Measurements from ENCODE around the gene PTPN14. TPM values are rescaled to one million over a fixed set of nuclear protein-coding genes. Genes with fewer than 3 reads are reported as not detected.
"Not testable (repeated sequence)": the region's sequence is repeated elsewhere in the genome, so short reads cannot be mapped to it uniquely, and the experiment has no call there.

PTPN14 gene
- total RNA-seq, 1 donor from 2014 or later: 20.7 TPM

DNA sequence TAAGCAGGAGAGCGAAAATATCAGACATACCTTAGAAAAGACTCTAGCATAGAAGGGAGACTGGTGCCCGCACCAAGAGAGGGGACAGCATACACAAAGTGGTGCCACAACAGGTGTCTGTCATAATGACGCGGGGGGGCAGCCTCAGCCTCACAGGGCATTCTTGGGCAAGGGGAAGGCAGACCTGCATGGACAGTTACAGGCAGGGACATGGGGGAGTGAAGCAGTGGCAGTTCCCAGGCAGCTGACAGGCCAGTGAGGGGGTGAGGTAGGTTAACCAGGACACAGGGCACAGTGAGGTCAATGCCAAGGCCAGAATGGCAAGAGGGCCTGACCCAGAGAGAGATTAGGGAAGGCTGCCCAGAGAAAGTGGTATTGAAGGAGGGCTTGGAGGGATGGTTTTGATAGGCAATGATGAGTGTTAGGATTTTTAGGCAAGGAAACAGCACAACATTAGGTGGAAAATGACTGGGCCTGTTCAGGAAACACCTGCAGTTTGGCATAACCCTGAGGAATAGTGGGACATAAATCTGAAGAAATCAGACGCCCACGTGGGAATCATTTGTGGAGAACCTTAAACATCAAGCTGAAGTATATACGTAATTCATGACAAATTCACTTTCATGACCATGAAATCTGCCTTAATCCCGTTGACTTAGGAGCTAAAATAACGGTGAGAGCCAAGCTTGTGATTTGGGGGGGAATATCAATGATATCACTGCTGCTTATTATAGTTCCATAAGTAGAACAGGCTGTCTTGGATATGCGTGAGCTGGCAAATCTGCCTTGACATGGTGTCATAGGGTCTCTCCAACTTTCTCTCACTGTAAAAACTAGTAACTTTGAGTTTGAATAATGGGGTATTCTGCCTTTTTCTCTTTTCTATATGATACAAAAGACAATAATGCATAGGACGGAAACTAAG is 8.9 kb downstream of the PTPN14 start:
- intact Hi-C loops (cut with micrococcal nuclease): no loop called here

DNA sequence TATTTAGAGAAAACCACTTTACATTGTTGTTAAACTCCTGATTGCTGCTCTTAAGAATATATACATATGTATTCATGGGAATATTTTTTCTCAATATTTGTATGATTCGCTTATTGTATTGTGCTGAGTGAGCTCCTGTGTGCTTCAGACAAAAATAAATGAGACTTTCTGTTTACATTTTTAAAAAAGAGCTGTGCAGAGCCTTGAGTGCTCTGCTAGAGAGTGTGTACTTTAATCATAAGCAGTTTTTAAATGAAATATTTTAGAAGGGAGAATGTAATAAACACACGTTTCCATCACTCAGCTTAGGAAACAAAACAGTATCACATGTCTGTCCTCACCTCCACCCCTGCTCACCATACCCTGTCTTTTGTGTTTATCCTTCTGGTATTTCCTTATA is 9.7 kb downstream of the PTPN14 start:
- intact Hi-C loops (cut with micrococcal nuclease): no loop called here

DNA sequence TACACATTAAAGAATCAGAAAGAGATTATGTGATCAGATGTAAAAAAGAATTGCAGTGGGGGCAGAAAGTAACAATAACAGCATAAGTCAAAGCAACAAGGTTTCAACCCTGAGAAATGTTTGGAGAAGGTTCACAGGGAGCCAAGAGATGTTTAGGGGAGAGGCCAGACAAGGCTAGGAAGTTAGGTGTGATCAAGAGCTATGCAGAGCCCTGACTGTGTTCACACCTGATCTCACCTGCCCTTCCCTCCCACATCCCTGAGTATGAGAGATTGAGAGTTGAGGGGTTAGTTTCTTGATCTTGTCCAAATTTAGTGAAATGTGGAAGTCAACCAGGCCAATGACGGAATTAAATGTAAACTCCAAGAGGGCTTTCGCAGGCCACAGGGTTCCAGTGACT is 10.2 kb downstream of the PTPN14 start:
- intact Hi-C loops (cut with micrococcal nuclease): no loop called here

DNA sequence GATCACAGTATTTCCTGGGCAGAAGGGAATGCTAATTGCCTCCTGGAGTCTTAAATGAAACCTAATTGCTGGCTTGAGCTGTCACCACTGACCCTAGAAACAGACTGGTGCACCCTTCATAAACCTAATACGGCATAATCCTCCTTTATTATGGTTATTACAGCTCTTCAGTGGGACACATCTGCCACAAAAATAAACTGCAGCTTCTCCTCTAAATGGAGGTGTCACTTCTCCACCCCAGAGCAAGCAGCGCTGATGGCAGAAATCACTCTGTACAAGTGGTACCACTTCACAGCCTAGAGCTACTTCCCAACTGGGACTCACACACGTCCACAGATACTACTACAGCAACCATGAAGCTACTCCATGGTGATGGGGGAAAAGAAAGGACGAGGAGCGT is 11.1 kb downstream of the PTPN14 start:
- intact Hi-C loops (cut with micrococcal nuclease): no loop called here

DNA sequence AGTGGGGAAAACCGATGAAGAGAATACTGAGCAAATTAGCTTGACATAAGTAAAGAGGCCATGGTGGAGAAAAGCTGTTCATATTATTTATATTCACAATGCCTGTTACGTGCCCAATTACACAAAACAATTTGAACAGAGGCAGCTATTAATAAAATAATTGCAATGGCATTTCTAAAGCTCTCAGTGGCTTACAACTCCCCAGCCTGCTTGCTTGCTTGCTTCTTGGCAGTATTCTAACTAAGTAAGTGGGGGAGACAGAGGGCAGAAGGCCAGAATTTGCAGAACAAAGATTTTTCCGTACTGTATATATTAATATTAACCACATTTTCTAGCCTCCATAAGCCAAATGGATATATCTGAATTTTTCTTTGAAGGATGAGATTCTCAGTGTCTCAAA is 12.9 kb downstream of the PTPN14 start:
- intact Hi-C loops (cut with micrococcal nuclease): no loop called here

DNA sequence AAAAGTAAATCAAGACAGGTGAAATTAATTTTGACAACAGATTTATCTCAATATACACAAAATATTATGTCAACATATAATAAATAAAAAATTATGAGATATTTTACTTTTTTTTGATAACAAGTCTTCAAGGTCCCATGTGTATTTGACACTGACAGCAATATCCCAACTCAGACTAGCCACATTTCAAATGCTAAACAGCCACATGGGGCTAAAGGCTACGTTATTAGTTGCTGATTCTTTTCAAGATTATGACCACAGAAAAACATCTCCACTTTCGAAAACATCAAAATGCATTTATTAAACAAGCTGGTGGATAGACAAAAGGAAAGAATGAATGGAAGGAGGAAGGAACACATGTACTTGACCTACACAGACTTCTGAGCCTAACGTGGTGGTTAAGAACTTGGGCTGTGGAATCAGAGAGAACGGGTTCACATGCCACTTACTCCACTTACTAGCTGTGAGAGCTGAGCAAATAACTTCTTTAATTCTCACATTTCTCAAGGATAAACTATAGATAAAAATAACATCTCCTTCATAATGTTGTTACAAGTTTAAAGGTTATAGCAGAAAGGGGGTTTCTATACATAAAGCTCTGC is 13.4 kb downstream of the PTPN14 start:
- intact Hi-C loops (cut with micrococcal nuclease): no loop called here

DNA sequence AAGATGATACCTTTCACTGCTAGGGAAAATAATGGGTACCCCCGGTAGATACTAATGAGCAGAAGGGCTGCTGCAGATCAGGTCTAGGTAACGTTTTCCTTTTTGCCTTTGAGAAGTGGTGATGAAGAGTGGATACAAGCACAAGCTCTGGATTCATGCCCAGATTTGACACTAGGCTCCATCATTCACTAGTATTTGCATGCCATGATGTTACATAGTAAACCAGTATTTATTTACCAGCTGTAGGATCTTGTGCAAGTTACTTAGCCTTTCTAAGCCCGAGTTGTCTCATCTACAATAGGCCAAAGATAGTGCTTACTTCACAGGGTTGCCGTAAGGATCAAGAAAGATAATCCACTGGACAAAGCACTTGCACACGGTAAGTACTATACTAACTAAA is 14.2 kb downstream of the PTPN14 start:
- intact Hi-C loops (cut with micrococcal nuclease): no loop called here

DNA sequence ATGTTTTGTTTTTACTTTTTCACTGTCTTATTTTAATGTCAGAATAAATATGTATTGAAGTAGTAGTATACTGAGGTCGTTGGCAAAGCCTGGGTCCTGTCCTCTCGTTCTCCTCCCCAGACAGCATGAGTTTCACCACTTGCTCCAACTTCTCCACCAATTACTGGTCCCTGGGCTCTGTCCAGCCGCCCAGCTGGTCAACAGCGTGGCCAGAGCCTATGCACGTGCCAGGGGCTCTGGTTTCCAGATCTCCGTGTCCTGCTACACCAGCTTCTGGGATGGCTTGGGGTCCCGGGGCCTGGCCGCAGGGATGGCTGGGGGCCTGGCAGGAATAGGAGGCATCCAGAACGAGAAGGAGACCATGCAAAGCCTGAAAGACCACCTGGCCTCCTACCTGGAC is 19.3 kb downstream of the PTPN14 start:
- intact Hi-C loops (cut with micrococcal nuclease): no loop called here

DNA sequence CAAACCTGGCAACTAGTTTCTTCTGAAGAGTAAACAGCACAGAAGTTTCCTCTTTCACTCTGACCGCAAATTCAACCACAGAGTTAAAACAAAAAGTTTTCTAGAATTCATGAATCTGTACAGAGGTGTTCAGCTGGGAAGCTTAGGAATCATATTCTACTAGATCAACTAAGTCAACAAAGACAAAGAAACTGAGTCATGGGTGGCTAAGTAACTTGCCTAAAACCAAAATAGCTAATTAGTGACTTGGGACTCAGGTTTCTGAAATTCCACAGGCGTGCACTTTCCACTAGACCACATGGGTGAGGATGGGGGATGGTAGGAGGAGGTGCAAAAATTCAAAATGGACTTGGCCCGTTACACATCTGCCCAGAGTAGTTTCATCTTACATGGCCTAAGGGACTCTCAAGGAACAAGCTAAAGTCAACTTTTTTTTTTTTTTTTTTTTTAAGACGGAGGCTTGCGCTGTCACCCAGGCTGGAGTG is 25.8 kb downstream of the PTPN14 start:
- intact Hi-C loops (cut with micrococcal nuclease): no loop called here

DNA sequence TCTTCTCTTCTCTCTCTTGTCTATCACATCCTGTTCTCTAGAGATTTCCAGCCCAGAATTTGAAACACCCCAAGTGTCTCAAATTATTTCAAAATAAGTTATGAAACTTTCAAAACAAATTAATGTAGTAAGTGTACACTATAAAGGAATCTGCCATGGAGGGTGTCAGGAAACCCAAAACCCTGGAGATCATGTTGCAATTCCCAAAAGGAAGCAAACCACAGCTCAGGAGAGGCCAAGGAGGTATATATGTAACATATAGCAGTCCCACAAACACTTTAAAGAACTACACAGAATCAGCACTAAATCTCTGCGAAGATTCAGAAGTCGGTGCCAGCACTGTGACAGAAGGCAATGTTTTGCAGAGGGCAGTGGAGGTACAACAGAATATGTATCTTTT is 26.6 kb downstream of the PTPN14 start:
- intact Hi-C loops (cut with micrococcal nuclease): no loop called here

DNA sequence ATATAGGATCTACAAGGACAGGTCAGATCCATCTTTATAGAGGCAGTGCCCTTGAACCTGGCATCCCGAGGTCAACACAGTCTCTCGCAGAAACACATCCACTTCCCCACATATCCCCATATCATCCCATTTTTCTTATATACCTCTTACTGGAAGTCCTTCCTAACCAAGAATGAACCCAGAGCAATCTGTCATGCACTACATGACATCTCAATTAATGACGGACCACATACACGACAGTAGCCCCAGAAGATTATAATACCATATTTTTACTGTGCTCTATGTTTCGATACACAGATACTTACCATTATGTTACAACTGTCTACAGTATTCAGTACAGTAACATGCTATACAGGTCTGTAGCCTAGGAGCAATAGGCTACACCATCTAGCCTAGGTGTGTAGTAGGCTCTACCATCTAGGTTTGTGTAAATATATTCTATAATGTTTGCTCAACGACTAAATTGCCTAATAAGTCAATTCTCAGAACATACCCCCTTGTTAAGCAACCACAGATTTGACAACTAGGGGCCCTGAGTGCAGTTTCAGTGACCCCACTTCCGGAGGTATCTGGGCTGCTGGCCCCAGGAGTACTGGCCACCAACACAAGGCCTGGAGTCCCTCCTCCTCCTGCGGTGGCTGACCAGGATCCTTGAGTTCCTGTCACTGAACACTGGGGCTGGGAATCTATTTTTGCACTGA is 28.1 kb downstream of the PTPN14 start:
- intact Hi-C loops (cut with micrococcal nuclease): no loop called here

DNA sequence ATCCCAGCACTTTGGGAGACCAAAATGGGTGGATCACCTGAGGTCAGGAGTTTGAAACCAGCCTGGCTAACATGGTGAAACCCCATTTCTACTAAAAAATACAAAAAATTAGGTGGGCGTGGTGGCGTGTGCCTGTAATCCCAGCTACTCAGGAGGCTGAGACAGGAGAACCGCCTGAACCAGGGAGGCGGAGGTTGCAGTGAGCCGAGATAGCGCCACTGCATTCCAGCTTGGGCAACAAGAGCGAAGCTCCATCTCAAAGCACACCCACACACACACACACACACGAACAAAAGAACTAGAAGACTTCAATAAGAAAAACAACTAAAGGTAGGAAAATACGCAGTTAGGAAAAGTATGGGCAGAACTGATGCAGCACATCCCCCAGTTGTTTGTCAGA is 29.9 kb downstream of the PTPN14 start:
- intact Hi-C loops (cut with micrococcal nuclease): not testable (repeated sequence)

DNA sequence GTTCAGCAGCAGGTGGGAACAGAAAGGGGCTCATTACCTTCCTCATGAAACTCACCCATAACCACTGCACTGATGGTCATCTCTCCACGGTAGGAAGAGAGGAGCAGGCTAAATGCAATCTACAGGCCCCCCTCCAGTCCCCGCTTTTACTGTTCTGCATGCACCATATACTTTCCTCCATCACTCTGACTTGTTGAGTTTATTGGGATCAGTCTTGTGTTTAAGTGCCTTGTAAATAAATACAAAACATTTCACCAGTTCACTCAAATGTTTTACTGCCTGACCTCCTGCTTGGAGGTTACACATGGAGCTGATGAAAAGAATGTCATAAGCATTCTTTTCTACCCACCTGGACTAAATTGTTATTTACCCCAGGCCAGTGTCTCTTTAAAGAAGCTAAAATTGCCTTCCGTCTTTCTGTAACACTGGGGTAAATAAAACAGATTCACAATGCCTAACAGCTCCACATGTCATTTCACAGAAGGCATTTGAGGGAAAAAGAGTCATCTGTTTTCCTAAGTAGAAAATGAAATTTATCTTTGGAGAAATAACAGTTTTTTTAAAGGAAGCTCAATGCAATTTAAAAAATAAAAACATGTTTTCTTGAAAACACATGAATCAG is 30.7 kb downstream of the PTPN14 start:
- intact Hi-C loops (cut with micrococcal nuclease): no loop called here

DNA sequence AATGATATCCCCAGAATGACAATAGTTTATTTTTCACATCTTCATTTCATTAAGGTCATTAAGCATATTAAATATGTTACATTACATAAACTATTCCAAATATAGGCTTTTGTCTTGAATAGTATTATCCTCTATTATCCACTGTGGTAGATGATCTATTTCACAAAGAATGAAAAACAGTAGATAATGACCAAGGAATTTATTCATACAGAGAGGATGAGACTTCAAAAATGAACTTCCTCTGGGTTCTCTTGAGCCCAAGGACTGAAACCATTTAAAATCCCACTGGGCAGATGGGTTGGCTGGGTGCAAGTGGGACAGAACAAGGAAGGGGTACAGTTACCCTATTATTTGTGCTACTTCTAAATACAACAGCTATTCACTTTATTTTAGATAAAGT is 33.0 kb downstream of the PTPN14 start:
- intact Hi-C loops (cut with micrococcal nuclease): no loop called here

DNA sequence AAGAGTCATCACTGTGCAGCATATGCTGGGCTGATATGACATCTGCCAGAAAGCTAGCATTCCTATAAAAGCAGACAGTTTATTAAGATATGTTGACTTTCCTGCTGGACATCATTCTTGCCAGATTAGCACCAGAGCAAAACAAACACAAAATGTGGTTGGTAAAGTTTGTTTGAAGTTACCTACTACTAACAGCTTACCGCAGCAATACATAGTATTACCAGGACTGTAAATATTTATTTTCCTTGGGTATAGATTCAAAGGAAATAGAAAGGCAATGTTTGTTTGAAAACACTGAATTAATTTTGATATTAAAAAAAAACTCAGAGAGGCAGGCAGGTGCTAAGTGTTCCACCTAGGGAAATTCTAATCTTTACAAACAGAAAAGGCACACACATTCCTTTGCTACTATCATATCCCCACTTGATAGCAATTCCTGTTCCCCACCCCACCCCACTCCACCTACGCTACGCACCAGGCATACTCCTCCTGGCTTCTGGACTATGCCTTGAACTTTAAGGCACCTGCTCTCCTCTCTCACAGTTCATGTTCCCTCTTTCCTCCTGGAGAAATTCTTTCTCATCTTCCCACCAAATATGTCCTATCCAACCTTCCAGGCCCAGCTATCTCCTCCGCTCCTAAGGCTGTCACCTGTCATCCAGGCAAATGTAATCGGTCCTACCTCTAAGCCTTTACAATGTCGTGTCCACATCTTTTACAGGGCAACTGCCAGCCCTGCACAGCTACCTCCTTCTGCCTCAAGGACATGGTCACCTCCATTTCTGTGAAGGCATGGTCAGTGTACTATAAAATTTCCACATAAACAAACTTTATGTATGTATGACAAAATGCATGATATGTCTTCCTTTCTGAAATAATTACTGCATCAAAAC is 34.7 kb downstream of the PTPN14 start:
- intact Hi-C loops (cut with micrococcal nuclease): no loop called here

DNA sequence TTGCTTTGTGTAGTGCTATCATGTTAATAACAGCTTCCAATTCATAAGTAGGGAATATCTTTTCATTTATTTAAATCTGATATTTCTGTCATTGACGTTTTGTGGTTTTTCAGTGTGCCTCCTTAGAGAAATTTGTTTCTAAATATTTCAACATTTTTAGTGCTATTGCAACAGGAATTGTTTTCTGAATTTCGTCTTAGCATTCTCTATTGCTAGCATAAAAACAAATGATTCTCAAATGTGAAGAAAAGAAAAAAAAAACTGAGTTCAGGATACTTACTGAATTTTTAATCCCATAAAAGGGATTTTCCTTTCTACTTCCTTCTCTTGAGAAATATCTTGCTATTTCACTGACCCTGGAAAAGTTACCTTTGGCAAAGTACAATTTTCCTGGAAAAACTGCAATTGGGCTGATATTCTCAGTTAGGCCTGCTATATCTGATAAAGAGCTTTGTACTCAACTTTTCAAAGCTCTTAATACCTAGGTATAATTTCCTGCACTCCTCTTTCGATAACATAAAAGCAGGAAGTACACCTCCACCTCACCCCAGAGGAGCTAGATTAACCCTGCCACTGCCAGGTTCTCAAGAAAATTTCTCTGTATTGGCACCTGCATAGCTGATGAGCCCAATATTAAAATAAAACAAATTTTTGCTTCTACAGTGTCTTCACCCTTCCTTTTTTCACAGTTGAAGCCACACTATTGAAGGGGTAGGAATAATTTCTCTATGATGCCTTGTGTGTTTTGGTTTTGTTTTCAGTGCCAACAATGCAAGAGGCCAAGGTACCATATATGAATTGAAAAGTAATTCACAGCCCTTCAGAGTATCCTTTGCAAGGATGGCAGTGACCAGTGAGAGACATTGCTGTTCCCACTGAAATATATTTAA is 35.6 kb downstream of the PTPN14 start:
- intact Hi-C loops (cut with micrococcal nuclease): no loop called here

DNA sequence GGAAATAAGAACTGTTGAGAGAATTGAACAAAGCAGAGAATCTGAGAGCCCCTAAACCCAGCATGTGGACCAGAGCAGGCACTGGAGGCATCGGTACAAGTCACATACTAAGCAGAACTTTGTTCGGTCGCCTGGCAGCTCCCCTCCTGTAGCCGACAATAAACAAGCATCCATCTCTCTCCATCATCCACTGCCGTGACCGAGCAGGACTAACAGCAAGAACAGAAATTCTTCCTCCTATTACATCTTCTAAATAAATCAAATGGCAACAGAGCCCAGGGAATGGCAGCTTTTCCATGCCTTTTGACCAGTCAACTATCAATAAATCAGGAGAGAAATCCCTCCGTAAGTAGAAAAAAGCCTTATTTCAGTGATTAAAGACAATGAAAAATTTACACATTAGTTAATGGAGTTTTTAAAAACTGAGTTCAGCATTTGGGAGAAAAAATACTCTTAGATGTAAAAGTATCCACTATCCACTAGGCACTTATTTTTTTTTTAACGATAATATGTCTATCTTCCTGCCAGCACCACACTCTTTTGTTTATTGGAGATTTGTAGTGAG is 36.5 kb downstream of the PTPN14 start:
- intact Hi-C loops (cut with micrococcal nuclease): no loop called here

DNA sequence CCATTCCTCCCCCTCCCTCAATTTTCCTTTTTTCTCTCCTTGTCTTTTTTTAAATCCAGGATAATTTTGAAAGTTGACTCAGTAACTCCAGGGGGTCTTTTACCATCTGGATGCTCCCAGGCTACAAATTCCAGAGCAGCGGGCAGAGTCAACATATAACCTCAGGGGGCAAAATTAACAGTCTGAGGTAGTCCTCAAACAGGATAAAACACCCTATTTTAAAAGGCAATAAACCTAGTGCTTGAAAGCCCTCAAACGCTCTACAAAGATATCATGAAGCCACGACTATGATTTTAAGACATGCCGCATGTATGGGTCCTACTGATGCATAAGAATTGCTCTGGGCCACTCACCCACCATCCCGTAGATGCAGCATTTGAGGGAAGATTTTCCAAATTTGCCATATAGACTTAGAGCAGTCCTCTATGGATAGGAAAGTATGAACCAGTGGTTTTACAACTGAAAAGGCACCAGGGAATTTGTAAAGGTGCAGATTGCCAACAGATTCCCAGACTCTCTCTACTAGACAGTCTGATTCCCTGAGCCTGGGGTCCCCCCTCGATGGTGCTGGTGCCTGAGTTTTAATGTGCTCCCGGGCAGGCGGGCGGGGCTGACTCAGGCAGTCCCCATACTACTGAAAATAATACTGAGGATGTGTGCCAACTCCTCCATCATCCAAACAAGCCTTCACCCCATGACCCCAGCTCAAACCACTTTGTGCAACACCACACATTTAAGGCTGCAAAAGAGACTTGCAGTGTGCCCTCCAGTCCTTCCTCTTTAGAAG is 37.2 kb downstream of the PTPN14 start:
- intact Hi-C loops (cut with micrococcal nuclease): no loop called here

DNA sequence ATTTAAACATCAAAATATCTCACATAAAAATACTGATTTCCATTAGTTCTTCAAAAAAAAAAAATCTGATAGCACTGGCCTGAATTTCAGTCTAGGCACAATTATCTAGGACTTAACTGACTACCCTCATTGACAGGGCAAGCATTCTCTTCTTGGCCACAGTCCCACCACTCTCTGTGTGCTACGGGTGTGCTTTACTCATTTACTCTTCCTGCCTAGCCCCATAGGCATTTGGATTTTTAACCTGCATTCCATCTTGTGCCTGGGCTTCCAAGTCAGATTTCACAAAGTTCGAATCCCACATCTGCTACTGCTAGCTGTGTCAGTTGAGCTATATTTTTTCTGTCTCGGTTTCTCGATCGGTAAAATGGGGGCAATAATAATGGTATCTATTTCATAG is 38.0 kb downstream of the PTPN14 start:
- intact Hi-C loops (cut with micrococcal nuclease): no loop called here
